ENCODE data around the gene GOLGA6L9. TPM values are rescaled to one million over a fixed set of nuclear protein-coding genes. Genes with fewer than 3 reads are reported as not detected.
"Not testable (repeated sequence)": the region's sequence is repeated elsewhere in the genome, so short reads cannot be mapped to it uniquely, and the experiment has no call there.

GOLGA6L9 gene
- total RNA-seq, 1 experiment from 2014 or later: 1.4 TPM

GRCh38 chr15:82445420-82445819 is 15.8 kb downstream of the GOLGA6L9 start:
- DNase-seq (ENCODE audit: low spot score); in situ Hi-C loops (cut with HindIII; ENCODE audit: low sequenced_read_pairs): not testable (repeated sequence)

GRCh38 chr15:82457336-82457735 is 27.7 kb downstream of the GOLGA6L9 start:
- in situ Hi-C loops (cut with HindIII; ENCODE audit: low sequenced_read_pairs); DNase-seq (ENCODE audit: low spot score): not testable (repeated sequence)

- in situ Hi-C loops (cut with HindIII; ENCODE audit: low sequenced_read_pairs); DNase-seq (ENCODE audit: low spot score): not testable (repeated sequence)
These were observed 36.0 kb downstream of the GOLGA6L9 start for GRCh38 chr15:82465629-82466028.

GRCh38 chr15:82468205-82468604 is 38.6 kb downstream of the GOLGA6L9 start:
- DNase-seq (ENCODE audit: low spot score); in situ Hi-C loops (cut with HindIII; ENCODE audit: low sequenced_read_pairs): not testable (repeated sequence)

- DNase-seq (ENCODE audit: low spot score); in situ Hi-C loops (cut with HindIII; ENCODE audit: low sequenced_read_pairs): not testable (repeated sequence)
These were observed 39.8 kb downstream of the GOLGA6L9 start for GRCh38 chr15:82469381-82469780.

GRCh38 chr15:82472269-82472982 is 42.8 kb downstream of the GOLGA6L9 start:
- DNase-seq (ENCODE audit: low spot score); in situ Hi-C loops (cut with HindIII; ENCODE audit: low sequenced_read_pairs): not testable (repeated sequence)

- DNase-seq (ENCODE audit: low spot score); in situ Hi-C loops (cut with HindIII; ENCODE audit: low sequenced_read_pairs): not testable (repeated sequence)
These were observed 45.1 kb downstream of the GOLGA6L9 start for GRCh38 chr15:82474596-82475325.

GRCh38 chr15:82475345-82475967 is 45.8 kb downstream of the GOLGA6L9 start:
- DNase-seq (ENCODE audit: low spot score); in situ Hi-C loops (cut with HindIII; ENCODE audit: low sequenced_read_pairs): not testable (repeated sequence)

GRCh38 chr15:82476697-82477342 is 47.2 kb downstream of the GOLGA6L9 start:
- DNase-seq (ENCODE audit: low spot score); in situ Hi-C loops (cut with HindIII; ENCODE audit: low sequenced_read_pairs): not testable (repeated sequence)

- in situ Hi-C loops (cut with HindIII; ENCODE audit: low sequenced_read_pairs); DNase-seq (ENCODE audit: low spot score): not testable (repeated sequence)
These were observed 47.9 kb downstream of the GOLGA6L9 start for GRCh38 chr15:82477343-82478057.

Other genes starting within 250 kb of the GOLGA6L9 start
- gene EFL1, start 167.1 kb upstream of the GOLGA6L9 start, total RNA-seq (2014; rRNA removed; shearing (Covaris generic)): 11.8 and 14.3 TPM in 2 replicates
- 1.2 TPM in 1 of 2 replicates, not detected in the other for gene SAXO2, start 167.0 kb upstream of the GOLGA6L9 start, total RNA-seq (2014; rRNA removed; shearing (Covaris generic))
- 0.47 and 0.98 TPM in 2 replicates for gene GOLGA6L10, start 80.3 kb upstream of the GOLGA6L9 start, total RNA-seq (2014; rRNA removed; shearing (Covaris generic))
- 4,982 and 6,687 TPM in 2 replicates for gene RPS17, start 110.6 kb downstream of the GOLGA6L9 start, total RNA-seq (2014; rRNA removed; shearing (Covaris generic))
- 20.6 and 34.0 TPM in 2 replicates for gene CPEB1, start 217.5 kb downstream of the GOLGA6L9 start, total RNA-seq (2014; rRNA removed; shearing (Covaris generic))